Measurements from ENCODE around the gene CLEC18C.
"Not testable (repeated sequence)": the region's sequence is repeated elsewhere in the genome, so short reads cannot be mapped to it uniquely, and the experiment has no call there.

- not testable (repeated sequence) for TF ChIP-seq RCOR1 (IDR thresholded peaks at IDR 0.05; ENCODE audit: low read length); CTCF (IDR thresholded peaks at IDR 0.05); RFX5 (IDR thresholded peaks at IDR 0.05; ENCODE audit: low read length); EZH2phosphoT487 (IDR thresholded peaks at IDR 0.05; ENCODE audit: borderline replicate concordance, low read depth); MAX (IDR thresholded peaks at IDR 0.05; ENCODE audit: low read depth); EP300 (IDR thresholded peaks at IDR 0.05; ENCODE audit: borderline replicate concordance in 1 of 2, low read depth in 1 of 2, low read length in 1 of 2); MXI1 (IDR thresholded peaks at IDR 0.05; ENCODE audit: low read depth, low read length)
Observed at GRCh38 chr16:70190574-70190973, 17.0 kb downstream of the CLEC18C start.

Data from SK-N-SH (cell line).